Glomerular visceral epithelial cell (primary cell): ENCODE results near the gene ITPKA.
A peak's percentile ranks its signal among the peaks of the same experiment; 100 is the strongest.

Source experiments
- DNase-seq: peaks from one replicate; pipeline ENCODE4 v3.0.0-alpha.2; 2016; ENCODE audit errors: extremely low spot score

ITPKA gene

GRCh38 chr15:41511331-41511898 lies 17.7 kb downstream of the ITPKA start:
- no peak for DNase-seq

GRCh38 chr15:41511899-41512369 lies 18.3 kb downstream of the ITPKA start:
- DNase-seq = no peak

GRCh38 chr15:41512512-41512939 lies 18.9 kb downstream of the ITPKA start:
- no peak for DNase-seq

- DNase-seq = no peak
These were observed 19.3 kb downstream of the ITPKA start for GRCh38 chr15:41512940-41513505.

GRCh38 chr15:41513506-41514227 lies 20.0 kb downstream of the ITPKA start, which contains the start of gene LTK:
Gene LTK, minus strand, starts transcription at chr15:41513827. Its CDS starts 118 bp downstream, at chr15:41513709.
- no peak for DNase-seq

- DNase-seq = no peak
These were observed 24.3 kb downstream of the ITPKA start for GRCh38 chr15:41517895-41518449.

- no peak for DNase-seq
These were observed 27.0 kb downstream of the ITPKA start for GRCh38 chr15:41520636-41521035.

- no peak for DNase-seq
These were observed 27.9 kb downstream of the ITPKA start for GRCh38 chr15:41521614-41522013.

GRCh38 chr15:41523097-41523496 lies 29.4 kb downstream of the ITPKA start:
- peak; percentile 26 for DNase-seq

- no peak for DNase-seq
These were observed 36.8 kb downstream of the ITPKA start for GRCh38 chr15:41530363-41530956.

GRCh38 chr15:41535544-41535943 lies 41.9 kb downstream of the ITPKA start:
- DNase-seq = no peak

GRCh38 chr15:41536866-41537265 lies 43.2 kb downstream of the ITPKA start:
- no peak for DNase-seq

GRCh38 chr15:41543521-41543870 lies 49.8 kb downstream of the ITPKA start:
- DNase-seq = no peak

- no peak for DNase-seq
These were observed 51.0 kb downstream of the ITPKA start for GRCh38 chr15:41544650-41545015.

GRCh38 chr15:41545218-41545617 lies 51.5 kb downstream of the ITPKA start:
- DNase-seq = no peak

GRCh38 chr15:41546851-41547786 lies 53.4 kb downstream of the ITPKA start:
- DNase-seq = peak; percentile 50

- DNase-seq = no peak
These were observed 56.5 kb downstream of the ITPKA start for GRCh38 chr15:41550066-41550775.
